Measurements from ENCODE around the gene ZNF837.
A peak's percentile ranks its signal among the peaks of the same experiment; 100 is the strongest.

The ZNF837 gene

DNA sequence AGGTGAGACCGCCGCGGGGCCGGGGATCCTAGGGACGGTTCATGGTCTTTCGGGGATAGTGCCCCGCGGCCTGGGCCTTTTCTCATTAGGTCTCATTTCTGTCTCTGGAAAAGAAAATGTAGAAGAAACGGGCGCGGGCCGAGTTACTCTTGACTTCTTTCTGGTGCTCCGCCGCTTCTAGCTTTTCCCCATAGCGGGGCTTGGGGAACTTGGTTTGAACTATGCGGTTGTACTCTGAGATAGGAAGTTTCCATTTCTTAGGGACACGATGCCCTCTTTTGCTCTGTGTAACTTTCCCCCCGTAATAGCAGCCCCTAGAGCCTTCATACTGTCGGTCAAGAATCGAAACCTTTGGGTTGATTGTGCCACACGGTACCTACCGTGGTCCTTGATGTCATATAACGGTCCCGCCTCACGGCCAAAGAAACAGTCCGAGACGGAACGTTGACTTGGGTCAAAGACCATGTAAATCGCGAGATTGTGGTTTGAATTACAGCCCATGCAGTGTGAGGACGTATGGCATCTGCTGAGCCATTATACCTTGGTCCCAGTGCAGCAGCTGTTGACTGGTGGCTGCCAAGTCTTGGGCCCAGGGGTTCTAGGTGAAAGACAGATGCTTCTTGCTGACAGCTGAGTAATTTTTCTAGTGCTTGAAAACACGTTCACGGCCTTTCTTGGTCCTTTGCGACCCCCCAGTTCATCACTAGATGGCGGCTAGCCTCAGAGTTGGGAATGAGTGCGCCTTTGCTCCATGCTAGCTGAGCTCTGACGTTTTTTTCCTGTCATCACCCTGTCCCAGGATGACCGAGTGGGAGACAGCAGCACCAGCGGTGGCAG is 6.7 kb upstream of the ZNF837 start:
- no peak for DNase-seq (ENCODE audit: low read depth)

DNA sequence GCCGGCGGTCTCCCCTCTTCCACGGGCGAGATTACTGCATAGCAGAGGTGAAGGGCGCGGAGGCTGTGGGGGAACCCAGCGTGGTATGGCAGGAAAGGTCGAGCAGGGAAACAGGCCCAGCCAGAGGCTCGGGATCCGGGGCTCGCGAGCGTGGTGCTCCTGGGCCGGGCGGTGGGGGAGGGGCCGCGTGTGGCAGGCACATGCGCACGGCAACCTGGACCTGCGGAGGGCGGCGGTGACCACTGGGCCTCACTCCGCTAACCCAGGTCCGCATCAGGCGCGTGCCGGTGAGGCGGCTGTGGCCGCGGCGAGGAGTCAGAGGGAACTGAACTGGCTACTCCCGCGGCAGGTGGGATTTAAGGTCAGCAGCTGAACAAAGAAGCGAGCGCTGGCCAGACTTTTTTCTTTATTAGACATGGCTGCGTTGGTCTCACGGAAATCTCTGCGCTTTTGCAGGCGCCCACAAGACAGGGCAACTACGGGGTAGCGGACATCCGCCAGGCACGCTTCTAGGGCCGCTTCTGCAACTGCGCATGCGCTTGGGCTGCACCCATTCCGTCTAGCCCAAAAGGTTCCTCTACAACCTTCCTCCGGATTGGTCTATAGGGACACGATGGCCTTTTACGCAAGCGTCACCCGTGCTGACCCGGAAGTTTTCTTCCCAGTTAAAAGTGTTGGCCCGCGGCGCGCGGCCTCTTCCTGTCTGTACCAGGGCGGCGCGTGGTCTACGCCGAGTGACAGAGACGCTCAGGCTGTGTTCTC is 5.9 kb upstream of the ZNF837 start, which contains the start of gene RPS5:
Gene RPS5, plus strand, starts transcription at position 694 of the 762 bp plus-strand sequence. CDS start 869 bp downstream, outside the sequence.
- peak; percentile 95 for DNase-seq (ENCODE audit: low read depth)
- peak within 1 kb of the TSS; percentile 88 for H3K4me3 ChIP-seq (ENCODE audit: low read depth, low read length)
- in situ Hi-C loops (cut with HindIII; ENCODE audit: low sequenced_read_pairs) = no loop called here
- TF ChIP-seq CTCF (IDR thresholded peaks at IDR 0.05; ENCODE audit: low read depth, low read length, missing control alignments) = no peak

More for the DNA sequence above, 6.7 kb upstream of the ZNF837 start:
- TF ChIP-seq CTCF (IDR thresholded peaks at IDR 0.05; ENCODE audit: low read depth, low read length, missing control alignments) = no peak
- in situ Hi-C loops (cut with HindIII; ENCODE audit: low sequenced_read_pairs) = no loop called here
- H3K4me3 ChIP-seq (ENCODE audit: low read depth, low read length) = peak overlapping the region; percentile 88

GRCh38 chr19:58385891-58386575 is 5.2 kb upstream of the ZNF837 start:
- peak overlapping the region; percentile 88 for H3K4me3 ChIP-seq (ENCODE audit: low read depth, low read length)
- no peak for DNase-seq (ENCODE audit: low read depth)
- TF ChIP-seq CTCF (IDR thresholded peaks at IDR 0.05; ENCODE audit: low read depth, low read length, missing control alignments) = no peak
- in situ Hi-C loops (cut with HindIII; ENCODE audit: low sequenced_read_pairs) = no loop called here

GRCh38 chr19:58385313-58385890 is 4.6 kb upstream of the ZNF837 start:
- in situ Hi-C loops (cut with HindIII; ENCODE audit: low sequenced_read_pairs) = no loop called here
- TF ChIP-seq CTCF (IDR thresholded peaks at IDR 0.05; ENCODE audit: low read depth, low read length, missing control alignments) = no peak
- no peak for DNase-seq (ENCODE audit: low read depth)
- peak overlapping the region; percentile 88 for H3K4me3 ChIP-seq (ENCODE audit: low read depth, low read length)

- no peak overlapping the region for H3K4me3 ChIP-seq (ENCODE audit: low read depth, low read length)
- TF ChIP-seq CTCF (IDR thresholded peaks at IDR 0.05; ENCODE audit: low read depth, low read length, missing control alignments) = no peak
- in situ Hi-C loops (cut with HindIII; ENCODE audit: low sequenced_read_pairs) = no loop called here
- DNase-seq (ENCODE audit: low read depth) = no peak
These were observed 2.3 kb upstream of the ZNF837 start for GRCh38 chr19:58382997-58383603.
